ENCODE results near the gene E2F4. TPM values are rescaled to one million over a fixed set of nuclear protein-coding genes. Genes with fewer than 3 reads are reported as not detected.

Gene E2F4
- total and polyA plus RNA-seq, 2 of the 8 experiments (the other 6 are each of a cell fraction or from before 2014, with no cell fraction given): 79.9 to 157 TPM

DNA sequence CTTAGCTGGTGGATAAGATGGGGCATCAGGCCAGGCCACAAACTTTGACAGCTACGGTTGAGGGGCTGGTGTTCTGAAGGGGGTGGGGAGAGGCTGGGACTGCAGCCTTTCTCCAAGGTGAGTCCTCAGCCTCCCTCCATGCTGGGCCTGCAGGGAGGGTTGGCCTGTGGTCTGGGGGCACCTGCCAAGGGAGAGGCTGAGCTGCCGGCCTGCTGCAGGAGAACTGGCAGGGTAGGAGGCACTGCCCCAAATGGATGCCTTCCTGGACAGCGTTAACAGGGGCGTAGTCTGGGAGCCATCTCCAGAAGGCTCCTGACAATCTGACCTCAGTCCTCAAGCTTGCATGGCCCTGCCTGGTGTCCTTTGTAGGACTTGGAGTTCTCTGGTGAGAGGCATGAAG, 12.1 kb downstream of the E2F4 start:
- Histone ChIP-seq H3K79me2 (ENCODE audit: control insufficient read depth in 1 of 2, insufficient read depth in 2 of 2, low read length in 2 of 2) (no peaks in the 10 kb centered on the region), H4K5ac (ENCODE audit: insufficient read length, low read depth, low read length) (no peak overlapping the region), H3K14ac (ENCODE audit: insufficient read length) (no peak overlapping the region), H3K27ac (ENCODE audit: low read depth, low read length) (no peak overlapping the region), H3K23ac (ENCODE audit: insufficient read length) (no peak overlapping the region), H4K8ac (ENCODE audit: extremely low read depth, insufficient read depth, low read length) (no peak overlapping the region), H3K4me2 (ENCODE audit: insufficient read depth in 1 of 2, low read depth in 2 of 2, low read length in 2 of 2) (no peak overlapping the region), H4K20me1 (replicated peaks in 1 of 2; ENCODE audit: control insufficient read depth in 1 of 2, insufficient read depth in 2 of 2, low read length in 2 of 2) (peaks cover 0 to 2% of the 10 kb centered on the region in 2 experiments), H3K27me3 (replicated peaks in 1 of 4; ENCODE audit: control insufficient read depth in 3 of 4, extremely low read depth in 1 of 4, insufficient read depth in 3 of 4, low read length in 3 of 4) (no peaks in the 10 kb centered on the region), H3K18ac (ENCODE audit: extremely low read depth, low read length) (no peak overlapping the region), H4K91ac (replicated peaks; ENCODE audit: insufficient read length, low read length) (no peak overlapping the region), H3K4me1 (replicated peaks in 1 of 4; ENCODE audit: control insufficient read depth in 3 of 4, insufficient read depth in 4 of 4, low read length in 3 of 4) (peaks cover 0 to 15% (median 4%) of the 10 kb centered on the region in 4 experiments; a peak in 4 of 7 replicates), H2BK5ac (ENCODE audit: low read depth, low read length) (no peak overlapping the region), H3K4ac (replicated peaks; ENCODE audit: insufficient read length, low read depth, low read length) (no peak overlapping the region), H3K4me3 (ENCODE audit: extremely low read depth in 1 of 4, insufficient read depth in 2 of 4, low read depth in 3 of 4, low read length in 4 of 4) (no peak overlapping the region), H2BK12ac (ENCODE audit: low read depth, low read length) (no peak overlapping the region), H3K9me3 (ENCODE audit: insufficient read depth in 2 of 2, low read depth in 1 of 2, low read length in 1 of 2) (no peaks in the 10 kb centered on the region), H3K23me2 (ENCODE audit: low read depth, low read length) (peaks cover 5% of the 10 kb centered on the region; the same call in 1 of the 2 replicates), H2BK120ac (replicated peaks; ENCODE audit: low read depth, low read length) (no peak overlapping the region), H3K56ac (replicated peaks; ENCODE audit: insufficient read length, low read depth, low read length) (no peak overlapping the region), H2AFZ (ENCODE audit: low read length) (no peak overlapping the region), H2BK20ac (ENCODE audit: low read length) (no peak overlapping the region), H3K9ac (replicated peaks in 1 of 4; ENCODE audit: extremely low read depth in 1 of 4, low read depth in 3 of 4, low read length in 3 of 4) (no peak overlapping the region), H3K79me1 (ENCODE audit: low read depth, low read length) (no peaks in the 10 kb centered on the region), H2BK15ac (ENCODE audit: low read length) (no peak overlapping the region), H2AK5ac (ENCODE audit: low read depth, low read length) (no peak overlapping the region), H3K36me3 (ENCODE audit: control insufficient read depth in 2 of 4, insufficient read depth in 4 of 4, low read length in 3 of 4) (peaks cover 0 to 3% (median 0%) of the 10 kb centered on the region in 4 experiments; a peak in 3 of 8 replicates)
- DNase-seq (ENCODE audit: low read depth in 1 of 2, low spot score in 2 of 2): no peak
- no peak for FAIRE-seq
- ChIA-PET POLR2A (ENCODE audit: partially characterized antibody) (interaction anchor here (1.3 to 5.4 kb wide), 3 partner anchors 10 to 23 kb away, joined by 3 to 19 read pairs (median 19); partner anchors contain the start of gene TMEM208), CTCF (ENCODE audit: partially characterized antibody) (interaction anchor here (0.9 to 2.0 kb wide), 6 partner anchors 13 to 309 kb away, joined by 3 to 5 read pairs (median 4); no protein-coding TSS in a partner anchor)
- TF ChIP-seq MAX (IDR thresholded peaks at IDR 0.05) (no peak), SIN3A (conservative IDR thresholded peaks at IDR 0.05 in 1 of 2, IDR thresholded peaks at IDR 0.05 in 1 of 2; ENCODE audit: low read depth in 1 of 2, low read length in 2 of 2) (no peak), EGR1 (IDR thresholded peaks at IDR 0.05; ENCODE audit: borderline replicate concordance, low read depth, low read length) (no peak), SAP30 (IDR thresholded peaks at IDR 0.05; ENCODE audit: insufficient read depth, insufficient replicate concordance, low read length) (no peak)
- WGBS, 2 experiments (ENCODE audit: extremely low coverage in 1 of 2, insufficient coverage in 1 of 2, insufficient read length in 1 of 2, insufficient replicate concordance in 2 of 2, low coverage in 1 of 2, low lambda C conversion rate in 2 of 2, missing lambda C conversion rate in 1 of 2): 90% methylated on average over 4 of the region's 4 CpGs; no CpG with 5 or more reads in 1 of the 2 experiments
